Activated CD4-positive, alpha-beta T cell treated with anti-CD3 and anti-CD28 coated beads for 24 hours (primary cell): ENCODE results near the gene KIF21B.

ENCODE experiments used
- DNase-seq, 2 donors: peaks; one replicate each; pipeline ENCODE4 v3.0.0-alpha.2; 2020; ENCODE audit warnings: low read depth in 2 of 2

Gene KIF21B

DNA sequence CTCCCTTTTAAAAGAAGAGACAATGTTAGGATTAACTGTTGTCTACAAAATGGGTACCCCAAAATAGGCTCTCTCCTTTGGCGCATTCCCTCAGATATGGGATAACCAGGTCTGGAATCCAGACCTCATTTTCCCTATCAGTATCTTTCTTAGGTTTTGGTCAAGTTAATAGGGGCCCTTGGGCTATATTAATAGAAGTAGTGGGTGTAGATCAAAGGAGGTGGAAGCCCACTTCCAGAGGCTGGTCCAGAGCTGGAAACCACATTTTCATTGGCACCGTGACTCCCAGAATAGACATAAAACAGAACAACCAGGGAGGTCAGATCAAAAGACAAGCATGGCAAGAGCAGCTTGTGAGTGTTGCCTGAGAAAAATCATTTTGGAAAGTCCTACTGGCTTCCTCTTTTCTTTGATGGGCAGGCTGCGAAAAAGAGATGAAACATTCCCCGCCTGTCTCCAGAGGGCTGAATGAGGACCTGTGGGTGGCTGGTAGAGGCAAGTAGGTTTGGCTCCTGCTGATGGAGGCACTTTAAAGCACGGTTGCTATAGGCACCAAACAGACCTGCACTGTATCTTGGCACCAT, 25.8 kb upstream of the KIF21B start:
- no peak for DNase-seq

DNA sequence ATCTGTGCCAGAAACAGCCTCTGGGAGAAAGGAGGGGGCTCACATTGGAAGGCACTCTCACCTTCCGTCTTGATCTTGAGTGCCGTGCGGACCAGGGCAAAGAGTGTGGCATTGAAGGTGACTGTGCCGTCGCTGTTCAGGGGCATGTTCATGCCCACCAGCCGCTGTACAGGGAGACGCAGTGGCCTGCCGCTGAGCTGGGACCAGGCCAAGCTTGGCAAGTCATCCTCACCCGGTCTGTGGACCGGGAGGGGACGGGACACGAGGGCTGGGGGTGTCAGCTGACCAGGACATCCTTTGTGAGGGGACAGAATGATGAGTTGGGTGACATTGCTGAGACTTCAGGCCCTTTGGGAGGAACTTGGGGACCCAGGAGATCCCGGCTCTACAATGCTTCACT, 25.0 kb upstream of the KIF21B start:
- no peak for DNase-seq

DNA sequence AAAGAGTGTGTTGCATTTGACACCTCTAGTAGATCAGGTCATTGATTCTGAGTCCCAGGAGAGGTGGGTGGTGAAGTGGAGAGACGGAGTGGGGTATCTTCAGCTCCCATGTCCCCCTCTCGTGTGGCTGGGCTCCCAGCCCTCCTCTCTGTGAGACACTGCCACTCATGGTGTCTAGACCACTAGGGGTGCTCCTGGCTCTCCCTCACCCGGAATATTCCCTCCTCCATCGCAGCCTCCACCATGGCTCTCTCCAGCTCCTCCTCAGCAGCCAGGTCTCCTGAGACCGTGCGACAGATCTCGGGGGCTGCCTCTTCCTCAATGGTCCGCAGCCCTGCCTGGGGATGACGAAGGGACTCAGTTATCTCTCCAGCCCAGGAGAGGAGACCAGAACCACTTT, 20.6 kb upstream of the KIF21B start:
- DNase-seq: no peak

DNA sequence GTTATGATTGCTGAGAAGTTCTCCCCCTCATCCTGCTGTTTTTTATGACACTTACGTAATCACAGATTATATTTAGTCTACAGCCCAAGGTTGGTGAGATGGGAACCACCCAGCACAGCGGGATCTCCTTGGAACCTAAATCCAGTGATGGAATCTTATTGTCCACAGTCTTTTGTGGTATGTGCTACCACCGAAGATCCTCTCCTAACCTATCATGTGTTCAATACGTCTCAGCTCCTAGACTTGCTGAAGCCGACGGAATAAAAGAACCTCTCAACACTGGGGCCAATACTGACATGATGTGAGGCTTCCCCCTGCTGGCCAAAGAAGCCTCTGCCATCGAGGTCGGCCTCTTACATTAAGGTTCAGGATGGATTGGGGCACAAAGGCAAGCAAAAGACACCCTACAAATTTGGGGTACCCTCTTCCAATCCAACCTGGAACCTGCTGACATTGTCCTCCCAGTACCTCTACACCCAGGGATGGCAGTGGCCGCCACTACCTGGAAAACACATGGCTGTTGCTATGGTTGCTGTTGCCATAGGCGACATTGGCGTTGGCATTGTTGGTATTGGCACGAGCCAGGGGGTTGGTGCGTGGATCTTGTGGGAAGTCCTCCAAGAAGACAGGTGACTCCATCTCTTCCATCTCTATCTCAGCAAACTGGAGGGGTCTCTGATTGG, 19.4 kb upstream of the KIF21B start:
- peak; percentile 56 for DNase-seq

DNA sequence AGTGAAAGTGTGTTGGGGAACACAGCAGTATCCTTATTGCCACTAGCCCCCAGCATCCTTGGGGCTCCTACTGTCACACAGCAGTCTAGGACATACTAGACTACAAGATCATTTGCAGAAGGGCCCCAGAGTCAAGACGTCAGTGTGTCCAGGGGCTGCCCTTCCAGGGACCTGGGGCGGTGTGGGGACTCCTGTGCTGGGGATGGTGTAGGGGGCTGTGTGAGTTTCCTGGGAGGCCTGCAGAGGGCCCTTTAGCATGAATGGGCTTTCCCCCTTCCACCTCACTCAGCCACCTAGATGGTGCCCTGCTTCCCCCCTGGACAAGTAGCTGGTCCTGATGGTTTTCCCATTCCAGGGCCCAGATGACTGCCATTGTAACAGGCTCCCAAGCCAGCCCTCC, 17.5 kb upstream of the KIF21B start:
- DNase-seq: no peak

DNA sequence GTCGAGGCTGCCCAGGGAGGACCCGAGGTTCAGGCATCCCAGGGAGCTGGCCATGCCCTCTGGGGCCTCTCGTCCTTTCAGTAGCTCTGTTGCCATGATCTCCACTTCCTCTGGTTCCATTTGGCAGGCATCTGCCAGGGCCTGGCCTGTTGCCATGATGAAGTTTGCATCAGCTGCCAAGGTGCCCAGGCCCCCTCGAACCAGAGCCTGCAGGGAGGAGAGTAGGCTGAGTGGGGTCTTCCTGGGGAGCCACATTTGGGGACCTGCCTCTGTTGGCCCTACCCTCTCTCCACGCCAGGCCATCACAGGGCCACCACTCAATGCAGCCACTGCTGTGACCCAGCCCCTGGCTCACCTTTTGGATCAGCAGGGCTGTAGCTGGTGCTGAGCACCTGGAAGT, 16.4 kb upstream of the KIF21B start:
- no peak for DNase-seq

DNA sequence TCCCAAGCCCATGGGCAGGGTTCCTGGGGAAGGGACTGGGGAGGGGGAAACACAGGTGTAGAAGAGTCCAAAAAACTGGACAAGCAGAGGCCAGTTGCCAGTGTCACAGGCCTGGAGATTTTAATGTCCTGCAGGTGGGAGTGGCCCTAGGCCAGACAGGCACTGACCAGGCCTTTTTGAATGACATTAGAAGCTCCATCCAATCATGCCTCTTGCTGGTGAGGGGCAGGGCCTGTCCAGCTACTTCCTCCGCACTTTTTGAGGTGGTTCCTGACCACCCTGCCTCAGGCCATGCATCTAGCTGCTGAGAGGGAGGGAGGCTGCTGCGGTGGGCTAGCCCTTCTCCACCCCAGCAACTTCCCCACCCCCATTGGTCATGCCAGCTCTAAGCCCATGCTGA, 15.9 kb upstream of the KIF21B start:
- DNase-seq: no peak

DNA sequence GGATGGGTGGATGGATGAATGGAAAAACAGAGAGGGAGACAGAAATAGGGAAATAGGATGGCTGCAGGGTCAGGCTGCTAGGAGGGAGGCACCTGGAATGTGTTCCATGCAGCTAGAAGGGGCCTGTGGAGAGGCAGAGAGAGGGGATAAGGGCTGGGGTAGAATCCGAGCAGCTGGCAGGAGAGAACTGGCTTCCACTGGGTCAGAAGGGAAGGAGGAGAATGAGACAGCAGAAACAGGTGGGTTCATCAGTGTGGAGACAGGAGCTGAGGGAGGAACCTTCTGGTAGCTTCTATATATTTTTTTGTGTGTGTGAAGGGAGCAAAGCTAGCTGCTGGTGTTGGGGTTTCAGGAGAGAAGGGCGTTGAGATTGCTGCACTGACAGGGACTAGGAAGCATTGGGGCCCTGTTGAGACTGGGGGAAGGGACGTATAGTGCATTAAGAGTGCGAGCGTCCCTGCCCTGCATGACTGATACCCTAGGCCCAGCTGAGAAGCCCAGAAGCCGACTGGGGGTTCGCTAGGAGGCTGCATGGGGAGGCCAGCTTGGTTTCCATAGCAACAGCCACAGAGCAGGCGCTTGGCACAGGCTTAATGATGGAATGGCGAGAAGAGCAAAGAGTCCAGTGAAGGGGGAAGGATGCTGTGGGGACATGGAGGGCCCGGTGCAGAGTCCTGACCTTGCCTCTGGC, 14.8 kb upstream of the KIF21B start:
- no peak for DNase-seq

DNA sequence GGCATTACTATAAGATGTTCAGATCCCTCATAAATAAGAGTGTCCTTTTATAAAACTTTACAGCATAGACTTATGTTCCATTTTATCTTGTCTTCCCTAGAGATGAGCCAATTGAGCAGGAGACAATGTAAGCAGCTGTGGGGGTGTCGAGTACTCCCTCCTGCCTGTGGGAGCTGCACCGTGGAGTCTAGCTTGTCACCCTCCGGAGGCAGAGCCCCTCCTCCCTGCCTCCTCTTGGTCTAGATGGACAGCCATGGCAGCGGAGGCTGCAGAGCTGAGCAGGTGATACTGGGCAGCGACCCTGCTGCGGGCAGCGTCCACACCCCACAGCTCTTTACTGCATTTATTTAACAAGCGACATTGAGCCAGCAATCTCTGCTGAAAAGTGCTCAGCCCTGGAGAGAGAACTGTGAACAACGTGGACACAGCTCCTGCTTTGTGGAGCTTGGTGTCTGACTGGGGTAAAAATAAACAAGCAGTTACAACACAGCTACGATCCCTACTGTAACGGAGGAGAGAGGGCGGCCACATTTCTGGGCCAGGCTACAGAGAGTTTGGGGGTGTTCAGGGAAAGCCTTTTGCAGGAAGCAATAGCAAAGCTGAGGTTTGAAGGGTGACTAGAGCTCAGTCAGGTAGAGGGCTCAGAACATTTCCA, 12.8 kb upstream of the KIF21B start:
- DNase-seq: no peak

DNA sequence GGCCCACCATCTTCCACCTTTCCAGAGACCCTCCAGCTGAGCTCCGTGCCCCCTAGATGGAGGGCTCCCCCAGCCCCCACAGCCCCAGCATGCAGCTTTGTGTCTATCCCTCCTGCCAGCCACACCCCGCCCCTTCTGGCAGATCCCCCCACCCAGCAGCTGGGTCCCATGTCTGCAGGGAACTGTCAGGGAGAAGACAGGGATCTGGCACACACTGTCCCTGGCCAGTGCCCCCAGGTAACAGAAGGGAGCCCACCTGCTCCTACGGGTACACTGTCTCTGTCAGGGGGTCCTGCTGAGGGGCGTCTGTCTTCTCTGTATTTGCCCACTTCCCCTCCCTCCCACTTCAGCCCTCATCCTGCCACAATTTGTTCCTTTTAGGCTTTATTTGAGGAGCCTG, 11.2 kb upstream of the KIF21B start:
- DNase-seq: no peak

DNA sequence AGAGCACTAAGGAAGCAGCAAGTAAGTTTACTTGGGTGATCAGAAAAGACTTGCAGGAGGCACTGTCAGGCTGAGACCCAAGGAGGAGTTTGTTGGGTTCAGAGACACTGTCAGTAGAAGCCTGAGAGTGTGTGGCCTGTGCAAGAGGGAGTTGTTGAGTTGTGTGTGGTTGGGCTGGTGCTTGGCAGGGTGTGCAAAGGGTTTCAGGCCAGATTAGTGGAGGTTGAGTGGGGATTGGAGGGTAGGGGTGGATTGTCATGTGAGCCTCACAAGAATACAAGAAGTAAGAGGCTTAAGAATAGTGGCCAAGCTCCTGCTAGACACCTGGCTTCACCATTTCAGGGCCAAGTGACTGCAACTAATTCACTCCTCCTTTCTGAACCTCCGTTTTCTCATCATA, 8.9 kb upstream of the KIF21B start:
- DNase-seq: no peak

DNA sequence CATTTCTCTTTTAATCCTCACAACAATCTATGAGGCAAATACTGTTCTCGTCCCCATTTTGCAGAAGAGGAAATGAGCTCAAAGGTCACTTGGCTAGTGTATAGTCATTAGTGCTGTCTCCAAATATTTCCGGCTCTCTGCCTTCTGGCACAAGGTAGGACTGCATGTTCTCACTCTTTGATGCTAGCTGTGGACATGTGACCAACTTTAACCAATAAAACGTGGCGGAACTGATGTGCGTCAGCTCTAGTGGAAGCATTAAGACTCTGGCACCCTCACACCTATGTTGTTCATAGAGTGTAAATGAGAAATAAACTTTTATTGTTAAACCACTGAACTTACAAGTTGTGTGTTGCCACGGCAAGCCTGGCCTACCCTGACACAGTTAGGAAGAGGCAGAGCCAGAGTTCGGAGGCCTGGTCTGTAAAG, 5.0 kb upstream of the KIF21B start:
- DNase-seq: no peak

DNA sequence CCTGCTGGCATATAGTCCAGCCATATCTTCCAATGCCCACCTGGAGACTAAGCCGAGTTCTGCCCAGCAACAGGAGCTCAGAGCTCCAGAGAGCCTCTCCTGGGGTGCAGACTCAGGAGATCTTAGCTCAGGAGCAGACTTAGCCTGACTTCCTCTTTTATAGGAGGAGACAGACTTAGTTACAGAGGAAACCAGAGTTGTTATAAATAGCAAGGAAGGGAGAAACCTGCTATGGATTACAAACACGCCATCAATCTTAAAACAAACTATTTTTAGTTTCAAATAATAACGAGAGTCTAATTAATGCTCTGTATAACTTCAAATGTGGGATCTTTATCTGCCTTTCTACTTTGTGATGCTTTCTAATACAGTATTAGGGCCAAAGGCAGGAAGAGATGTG, 3.3 kb upstream of the KIF21B start:
- no peak for DNase-seq

DNA sequence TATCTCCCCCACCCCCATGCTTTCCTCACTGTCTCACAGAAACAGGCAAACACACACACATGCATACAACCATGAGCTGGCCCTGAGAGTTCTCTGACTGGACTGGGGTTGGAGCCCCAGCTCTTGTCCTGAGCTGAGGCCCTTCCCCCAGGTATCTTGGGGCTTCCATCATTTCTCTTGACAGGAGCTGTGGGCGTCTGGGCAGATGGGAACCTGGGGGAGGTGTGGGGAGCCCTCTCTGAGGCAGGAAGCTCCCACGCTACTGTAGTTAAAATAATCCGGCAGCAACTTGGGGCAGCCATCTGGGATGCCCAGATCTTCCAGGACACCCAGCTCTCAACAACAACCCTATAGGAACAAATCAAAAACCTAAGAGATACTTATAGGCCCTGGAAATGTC, 2.7 kb upstream of the KIF21B start:
- DNase-seq: no peak

DNA sequence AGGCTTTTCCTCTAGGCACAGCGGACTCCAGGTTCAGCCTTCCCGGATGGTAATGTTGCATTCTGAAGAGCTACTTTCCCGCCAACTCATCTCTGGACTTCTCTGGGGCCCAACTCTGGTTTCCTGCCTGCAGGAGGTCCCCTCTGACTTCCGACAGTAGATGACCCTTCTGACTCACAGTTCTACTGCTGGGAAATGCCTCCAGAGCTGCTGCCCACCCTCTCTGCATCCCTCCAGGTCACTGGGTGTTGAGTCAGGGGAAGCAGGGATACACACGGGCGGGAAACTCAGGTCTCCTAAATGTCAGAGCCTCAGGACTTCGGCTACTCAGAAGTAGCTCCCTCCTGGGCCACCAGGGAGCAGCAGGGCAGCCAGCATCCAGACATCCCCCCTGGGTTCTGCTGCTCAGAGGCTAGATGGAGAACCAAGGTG, 2.1 kb upstream of the KIF21B start:
- no peak for DNase-seq

DNA sequence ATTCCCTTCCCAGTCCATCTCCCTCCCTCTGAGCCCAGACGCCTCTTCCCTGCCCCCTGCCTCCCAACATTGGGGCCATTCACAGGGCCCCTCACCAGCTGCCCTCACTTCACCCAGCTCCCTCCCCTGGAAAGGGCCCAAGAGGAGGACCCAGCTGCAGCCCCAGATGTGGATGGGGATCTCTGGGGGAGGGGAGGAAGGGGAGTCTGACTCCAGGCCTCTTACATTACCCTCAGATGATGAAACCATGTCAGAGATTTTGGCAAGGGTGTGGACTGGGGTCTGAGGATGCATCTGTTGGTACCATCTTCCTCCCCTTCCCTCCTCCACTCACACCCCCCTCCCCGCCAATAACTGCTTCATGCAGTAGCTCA, 1.1 kb upstream of the KIF21B start:
- no peak for DNase-seq

DNA sequence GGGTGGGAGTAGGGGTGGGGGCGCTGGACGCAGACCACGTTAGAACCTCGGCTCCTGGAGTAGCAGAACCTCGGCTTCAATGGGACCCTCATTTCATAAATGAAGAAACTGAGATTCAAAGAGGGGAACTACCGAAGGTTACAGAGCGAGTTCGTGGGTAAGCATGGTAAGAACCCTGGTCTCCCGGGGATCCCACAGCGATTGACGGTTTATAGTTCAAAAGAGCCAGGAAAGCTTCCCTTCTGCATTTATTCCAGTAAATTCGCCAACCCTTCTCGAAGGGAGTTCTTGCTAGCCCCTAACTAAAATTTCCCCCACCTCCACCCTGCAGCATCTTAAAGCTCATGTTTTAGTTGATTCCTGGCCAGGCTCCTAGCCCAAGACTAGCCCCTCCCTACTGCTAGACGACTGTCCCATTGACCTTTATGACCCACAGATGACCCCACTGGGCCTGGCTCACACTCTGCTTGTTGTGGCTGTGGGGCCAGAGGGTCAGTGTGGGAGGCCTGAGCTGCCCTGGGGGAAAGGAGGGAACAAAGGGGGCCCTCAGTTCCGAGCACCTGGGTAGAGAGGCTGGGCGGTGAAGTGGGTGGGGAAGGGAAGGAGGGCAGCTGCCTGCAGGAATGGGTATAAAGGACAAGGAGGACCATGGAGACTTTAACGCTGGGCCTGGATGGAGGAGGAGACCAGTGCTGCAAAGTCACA, 558 bp upstream of the KIF21B start:
- no peak for DNase-seq

DNA sequence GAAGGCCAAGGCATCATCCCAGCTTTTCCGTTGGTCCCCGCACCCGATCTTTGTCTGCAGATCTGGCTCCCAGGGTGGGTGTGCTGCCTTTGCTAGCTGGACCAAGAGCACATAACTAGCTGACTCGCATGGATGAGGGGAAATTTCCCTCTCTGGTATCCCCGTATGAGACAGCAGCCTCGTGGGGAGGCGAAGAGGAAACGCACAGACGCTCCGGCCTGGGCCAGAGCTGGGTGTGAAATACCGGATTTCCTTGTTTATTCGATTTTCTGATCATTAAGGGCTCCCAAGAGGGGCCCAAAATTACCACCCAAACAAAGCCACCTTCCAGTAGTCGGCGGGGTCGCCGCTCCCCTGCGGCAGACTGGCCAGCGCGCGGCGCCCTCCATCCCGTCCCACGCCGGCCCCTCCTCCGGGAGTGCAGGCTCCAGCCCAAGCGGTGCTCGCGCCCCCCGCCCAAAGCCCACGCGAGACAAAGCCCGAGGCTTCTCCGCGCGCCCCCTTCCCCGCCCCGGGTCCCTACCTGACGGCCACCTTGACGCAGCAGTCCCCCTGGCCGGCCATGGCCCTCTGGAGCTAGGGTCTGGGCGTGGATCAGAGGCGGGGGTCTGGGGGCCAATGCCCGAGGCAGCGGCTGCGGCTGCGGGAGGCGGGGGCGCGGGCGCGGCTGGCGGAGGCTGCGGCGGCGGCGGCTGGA, 546 bp downstream of the KIF21B start:
- no peak for DNase-seq

DNA sequence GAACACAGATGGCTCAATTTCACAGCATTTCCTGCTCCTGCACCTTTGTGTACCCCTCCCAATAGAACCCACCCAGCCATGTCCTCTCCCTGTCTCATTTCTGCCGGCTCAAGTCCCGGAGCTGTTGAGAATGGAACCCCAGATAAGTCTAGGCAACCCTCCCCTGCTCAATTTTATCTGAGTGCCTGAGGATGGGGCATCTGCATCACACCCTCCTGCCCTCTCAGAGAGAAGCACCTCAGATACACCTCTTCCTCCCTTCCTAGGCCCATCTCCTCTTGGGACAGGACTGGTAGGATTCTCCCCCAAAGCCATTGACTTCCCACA, 1.1 kb downstream of the KIF21B start:
- DNase-seq: no peak

DNA sequence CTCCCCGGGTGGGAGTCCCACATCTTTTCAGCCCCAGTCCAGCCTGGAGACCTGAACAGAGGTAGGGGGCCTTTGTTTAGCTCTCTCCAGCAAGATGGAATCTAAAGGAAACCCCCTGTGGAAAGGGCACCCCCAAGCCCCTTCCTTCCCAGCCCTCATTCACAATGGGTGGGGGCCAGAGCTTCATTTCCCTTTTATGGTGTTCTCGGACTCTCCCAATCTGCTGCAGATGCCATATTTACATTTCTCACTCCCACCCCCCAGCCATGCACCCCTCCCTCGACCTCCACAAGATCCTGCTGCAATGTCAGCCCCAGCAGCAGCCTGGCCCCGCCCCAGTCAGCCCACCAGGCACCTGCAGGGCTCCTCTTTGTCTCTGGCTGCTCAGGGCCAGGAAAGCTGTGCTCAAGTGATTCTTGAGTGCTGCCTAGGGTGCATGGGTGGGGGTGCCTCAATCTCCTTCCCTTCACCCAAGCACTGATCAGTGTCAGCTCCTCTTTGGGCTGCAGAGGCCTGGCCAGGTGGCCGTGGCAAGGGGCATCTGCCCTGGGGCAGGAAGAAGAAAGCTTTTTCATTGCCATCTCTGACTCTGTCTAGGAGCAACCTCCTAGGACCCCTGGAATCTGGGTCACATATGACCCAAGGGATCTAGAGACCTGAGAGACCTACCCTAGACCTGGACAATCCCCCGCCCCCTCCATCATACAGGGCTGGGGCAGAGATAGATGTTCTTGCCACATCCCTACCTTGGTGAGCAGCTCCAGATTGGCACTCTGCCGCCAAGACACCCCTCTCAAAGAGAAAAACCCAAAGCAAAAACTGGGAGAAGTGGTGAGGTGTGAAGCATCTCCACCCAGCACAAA, 1.7 kb downstream of the KIF21B start:
- no peak for DNase-seq
